ENCODE data around the gene PNKP.

Gene PNKP

GRCh38 chr19:49855676-49856573 is 11.5 kb downstream of the PNKP start:
- Histone ChIP-seq H3K27ac (ENCODE audit: low read depth, low read length, severe bottlenecking) (no peak overlapping the region), H3K4me1 (ENCODE audit: control insufficient read depth, insufficient read depth, low read length, poor library complexity, severe bottlenecking) (peaks cover 13% of the 10 kb centered on the region), H3K36me3 (ENCODE audit: control insufficient read depth, insufficient read depth, low read length) (peaks cover 70% of the 10 kb centered on the region), H3K9me3 (ENCODE audit: control insufficient read depth, low read length) (no peaks in the 10 kb centered on the region), H3K4me3 (ENCODE audit: extremely low read depth, insufficient read depth, low read length, poor library complexity, severe bottlenecking) (no peak overlapping the region)
- 98 to 99% methylated on average over 11 to 16 of the region's 21 CpGs for WGBS, 2 experiments (ENCODE audit: insufficient coverage in 2 of 2)

GRCh38 chr19:49855277-49855675 is 12.1 kb downstream of the PNKP start:
- WGBS, 2 experiments (ENCODE audit: insufficient coverage in 2 of 2) = 95 to 96% methylated on average over 9 to 12 of the region's 12 CpGs
- H3K36me3 ChIP-seq (ENCODE audit: control insufficient read depth, insufficient read depth, low read length) = peaks cover 64% of the 10 kb centered on the region
- H3K9me3 ChIP-seq (ENCODE audit: control insufficient read depth, low read length) = no peaks in the 10 kb centered on the region
- peaks cover 13% of the 10 kb centered on the region for H3K4me1 ChIP-seq (ENCODE audit: control insufficient read depth, insufficient read depth, low read length, poor library complexity, severe bottlenecking)
- H3K4me3 ChIP-seq (ENCODE audit: extremely low read depth, insufficient read depth, low read length, poor library complexity, severe bottlenecking) = no peak overlapping the region
- no peak overlapping the region for H3K27ac ChIP-seq (ENCODE audit: low read depth, low read length, severe bottlenecking)

GRCh38 chr19:49854378-49855263 is 12.8 kb downstream of the PNKP start:
- Histone ChIP-seq H3K4me1 (ENCODE audit: control insufficient read depth, insufficient read depth, low read length, poor library complexity, severe bottlenecking) (peaks cover 13% of the 10 kb centered on the region), H3K4me3 (ENCODE audit: extremely low read depth, insufficient read depth, low read length, poor library complexity, severe bottlenecking) (no peak overlapping the region), H3K27ac (ENCODE audit: low read depth, low read length, severe bottlenecking) (no peak overlapping the region), H3K9me3 (ENCODE audit: control insufficient read depth, low read length) (no peaks in the 10 kb centered on the region), H3K36me3 (ENCODE audit: control insufficient read depth, insufficient read depth, low read length) (peaks cover 66% of the 10 kb centered on the region)
- 96% methylated on average over 37 to 38 of the region's 39 CpGs for WGBS, 2 experiments (ENCODE audit: insufficient coverage in 2 of 2)

GRCh38 chr19:49853852-49854377 is 13.5 kb downstream of the PNKP start:
- Histone ChIP-seq H3K27ac (ENCODE audit: low read depth, low read length, severe bottlenecking) (no peak overlapping the region), H3K36me3 (ENCODE audit: control insufficient read depth, insufficient read depth, low read length) (peaks cover 70% of the 10 kb centered on the region), H3K9me3 (ENCODE audit: control insufficient read depth, low read length) (peaks cover 3% of the 10 kb centered on the region), H3K4me1 (ENCODE audit: control insufficient read depth, insufficient read depth, low read length, poor library complexity, severe bottlenecking) (peaks cover 13% of the 10 kb centered on the region), H3K4me3 (ENCODE audit: extremely low read depth, insufficient read depth, low read length, poor library complexity, severe bottlenecking) (no peak overlapping the region)
- 90% methylated on average over 9 to 10 of the region's 10 CpGs for WGBS, 2 experiments (ENCODE audit: insufficient coverage in 2 of 2)

- Histone ChIP-seq H3K36me3 (ENCODE audit: control insufficient read depth, insufficient read depth, low read length) (peaks cover 65% of the 10 kb centered on the region), H3K4me1 (ENCODE audit: control insufficient read depth, insufficient read depth, low read length, poor library complexity, severe bottlenecking) (peaks cover 13% of the 10 kb centered on the region), H3K9me3 (ENCODE audit: control insufficient read depth, low read length) (peaks cover 9% of the 10 kb centered on the region), H3K4me3 (ENCODE audit: extremely low read depth, insufficient read depth, low read length, poor library complexity, severe bottlenecking) (peak overlapping the region; percentile 76), H3K27ac (ENCODE audit: low read depth, low read length, severe bottlenecking) (no peak overlapping the region)
- WGBS, 2 experiments (ENCODE audit: insufficient coverage in 2 of 2) = 94 to 95% methylated on average over 10 of the region's 14 CpGs
Observed at GRCh38 chr19:49852631-49853126, 14.7 kb downstream of the PNKP start.

GRCh38 chr19:49851456-49852259 is 15.7 kb downstream of the PNKP start:
- WGBS, 2 experiments (ENCODE audit: insufficient coverage in 2 of 2) = 2 to 4% methylated on average over 43 to 51 of the region's 78 CpGs
- H3K4me1 ChIP-seq (ENCODE audit: control insufficient read depth, insufficient read depth, low read length, poor library complexity, severe bottlenecking) = peaks cover 13% of the 10 kb centered on the region
- H3K4me3 ChIP-seq (ENCODE audit: extremely low read depth, insufficient read depth, low read length, poor library complexity, severe bottlenecking) = peak overlapping the region; percentile 76
- peaks cover 56% of the 10 kb centered on the region for H3K36me3 ChIP-seq (ENCODE audit: control insufficient read depth, insufficient read depth, low read length)
- H3K9me3 ChIP-seq (ENCODE audit: control insufficient read depth, low read length) = peaks cover 9% of the 10 kb centered on the region
- peak overlapping the region; percentile 100 for H3K27ac ChIP-seq (ENCODE audit: low read depth, low read length, severe bottlenecking)

- H3K9me3 ChIP-seq (ENCODE audit: control insufficient read depth, low read length) = peaks cover 9% of the 10 kb centered on the region
- H3K4me3 ChIP-seq (ENCODE audit: extremely low read depth, insufficient read depth, low read length, poor library complexity, severe bottlenecking) = peak within 1 kb of the TSS; percentile 76
- peaks cover 47% of the 10 kb centered on the region for H3K36me3 ChIP-seq (ENCODE audit: control insufficient read depth, insufficient read depth, low read length)
- peaks cover 13% of the 10 kb centered on the region for H3K4me1 ChIP-seq (ENCODE audit: control insufficient read depth, insufficient read depth, low read length, poor library complexity, severe bottlenecking)
- peak within 1 kb of the TSS; percentile 100 for H3K27ac ChIP-seq (ENCODE audit: low read depth, low read length, severe bottlenecking)
- WGBS, 2 experiments (ENCODE audit: insufficient coverage in 2 of 2) = 2 to 8% methylated on average over 61 to 88 of the region's 98 CpGs
Observed at GRCh38 chr19:49850487-49851342, 16.7 kb downstream of the PNKP start, which contains the start of gene PTOV1. TSS of gene PTOV1 (plus strand) at chr19:49851159.

- Histone ChIP-seq H3K9me3 (ENCODE audit: control insufficient read depth, low read length) (peaks cover 9% of the 10 kb centered on the region), H3K4me1 (ENCODE audit: control insufficient read depth, insufficient read depth, low read length, poor library complexity, severe bottlenecking) (peaks cover 13% of the 10 kb centered on the region), H3K36me3 (ENCODE audit: control insufficient read depth, insufficient read depth, low read length) (peaks cover 41% of the 10 kb centered on the region), H3K4me3 (ENCODE audit: extremely low read depth, insufficient read depth, low read length, poor library complexity, severe bottlenecking) (peak overlapping the region; percentile 76), H3K27ac (ENCODE audit: low read depth, low read length, severe bottlenecking) (peak overlapping the region; percentile 100)
- WGBS, 2 experiments (ENCODE audit: insufficient coverage in 2 of 2) = 74 to 93% methylated on average over 3 to 7 of the region's 12 CpGs
Observed at GRCh38 chr19:49850221-49850486, 17.2 kb downstream of the PNKP start.

GRCh38 chr19:49849433-49850220 is 17.7 kb downstream of the PNKP start:
- no peak overlapping the region for H3K27ac ChIP-seq (ENCODE audit: low read depth, low read length, severe bottlenecking)
- peaks cover 13% of the 10 kb centered on the region for H3K4me1 ChIP-seq (ENCODE audit: control insufficient read depth, insufficient read depth, low read length, poor library complexity, severe bottlenecking)
- H3K36me3 ChIP-seq (ENCODE audit: control insufficient read depth, insufficient read depth, low read length) = peaks cover 37% of the 10 kb centered on the region
- peak overlapping the region; percentile 76 for H3K4me3 ChIP-seq (ENCODE audit: extremely low read depth, insufficient read depth, low read length, poor library complexity, severe bottlenecking)
- WGBS, 2 experiments (ENCODE audit: insufficient coverage in 2 of 2) = 91 to 93% methylated on average over 15 of the region's 15 CpGs
- peaks cover 9% of the 10 kb centered on the region for H3K9me3 ChIP-seq (ENCODE audit: control insufficient read depth, low read length)
